Ishikawa (cell line): ENCODE data around the gene GFI1.
A peak's percentile ranks its signal among the peaks of the same experiment; 100 is the strongest.

Source experiments
- CEBPB ChIP-seq: IDR thresholded peaks from 2 replicates; pipeline ENCODE4 v1.6.1; 2012
- CREB1 ChIP-seq: IDR thresholded peaks from 2 replicates; pipeline ENCODE4 v1.6.1; 2012; ENCODE audit warnings: low read depth
- EGR1 ChIP-seq: IDR thresholded peaks from 2 replicates; pipeline ENCODE4 v1.6.1; 2012
- EP300 ChIP-seq: IDR thresholded peaks from 2 replicates; pipeline ENCODE4 v1.6.1; 2012; ENCODE audit warnings: borderline replicate concordance
- FOXM1 ChIP-seq: IDR thresholded peaks from 2 replicates; pipeline ENCODE4 v1.6.1; 2012; ENCODE audit warnings: low read depth, borderline replicate concordance
- NFIC ChIP-seq: IDR thresholded peaks from 2 replicates; pipeline ENCODE4 v1.6.1; 2012
- RAD21 ChIP-seq: IDR thresholded peaks from 2 replicates; pipeline ENCODE4 v1.6.1; 2012; ENCODE audit warnings: low read depth
- TAF1 ChIP-seq: IDR thresholded peaks from 2 replicates; pipeline ENCODE4 v1.6.1; 2012; ENCODE audit warnings: low read depth, mild to moderate bottlenecking
- TCF12 ChIP-seq: IDR thresholded peaks from 2 replicates; pipeline ENCODE4 v1.6.1; 2012; ENCODE audit warnings: low read depth
- TEAD4 ChIP-seq: IDR thresholded peaks from 2 replicates; pipeline ENCODE4 v1.6.1; 2012
- USF1 ChIP-seq: IDR thresholded peaks from 2 replicates; pipeline ENCODE4 v1.6.1; 2012
- YY1 ChIP-seq: IDR thresholded peaks from 2 replicates; pipeline ENCODE4 v1.6.1; 2012; ENCODE audit warnings: low read depth
- ZBTB7A ChIP-seq: IDR thresholded peaks from 2 replicates; pipeline ENCODE4 v1.6.1; 2012; ENCODE audit warnings: low read depth
- TF ChIP-seq, protein P1 (sequence below): IDR thresholded peaks from 2 replicates; pipeline ENCODE4 v1.6.1; 2012; ENCODE audit warnings: low read depth, mild to moderate bottlenecking
- TF ChIP-seq, protein P2 (sequence below): IDR thresholded peaks from 2 replicates; pipeline ENCODE4 v1.6.1; 2012

The GFI1 gene

DNA sequence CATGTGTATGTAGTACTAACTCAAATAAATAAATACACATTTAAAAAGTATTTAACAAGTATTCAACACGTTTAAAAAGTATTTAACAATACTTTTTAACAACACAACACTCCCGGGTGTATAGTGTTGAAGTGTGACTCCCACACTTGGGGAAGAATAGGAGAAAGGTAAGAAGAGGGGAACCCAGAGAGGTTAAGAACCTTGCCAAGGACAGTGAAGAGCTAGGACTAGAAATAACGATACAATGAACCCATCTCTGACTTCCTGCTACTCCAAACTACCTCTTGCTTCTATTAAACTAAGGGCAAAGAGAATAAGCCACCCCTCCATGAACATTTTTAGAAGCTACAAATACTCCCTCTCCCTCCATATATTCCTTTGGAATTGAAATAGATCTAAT is 1.7 kb upstream of the GFI1 start:
- TF ChIP-seq CREB1 (no peak), TCF12 (no peak)
- TF ChIP-seq, protein P1, sequence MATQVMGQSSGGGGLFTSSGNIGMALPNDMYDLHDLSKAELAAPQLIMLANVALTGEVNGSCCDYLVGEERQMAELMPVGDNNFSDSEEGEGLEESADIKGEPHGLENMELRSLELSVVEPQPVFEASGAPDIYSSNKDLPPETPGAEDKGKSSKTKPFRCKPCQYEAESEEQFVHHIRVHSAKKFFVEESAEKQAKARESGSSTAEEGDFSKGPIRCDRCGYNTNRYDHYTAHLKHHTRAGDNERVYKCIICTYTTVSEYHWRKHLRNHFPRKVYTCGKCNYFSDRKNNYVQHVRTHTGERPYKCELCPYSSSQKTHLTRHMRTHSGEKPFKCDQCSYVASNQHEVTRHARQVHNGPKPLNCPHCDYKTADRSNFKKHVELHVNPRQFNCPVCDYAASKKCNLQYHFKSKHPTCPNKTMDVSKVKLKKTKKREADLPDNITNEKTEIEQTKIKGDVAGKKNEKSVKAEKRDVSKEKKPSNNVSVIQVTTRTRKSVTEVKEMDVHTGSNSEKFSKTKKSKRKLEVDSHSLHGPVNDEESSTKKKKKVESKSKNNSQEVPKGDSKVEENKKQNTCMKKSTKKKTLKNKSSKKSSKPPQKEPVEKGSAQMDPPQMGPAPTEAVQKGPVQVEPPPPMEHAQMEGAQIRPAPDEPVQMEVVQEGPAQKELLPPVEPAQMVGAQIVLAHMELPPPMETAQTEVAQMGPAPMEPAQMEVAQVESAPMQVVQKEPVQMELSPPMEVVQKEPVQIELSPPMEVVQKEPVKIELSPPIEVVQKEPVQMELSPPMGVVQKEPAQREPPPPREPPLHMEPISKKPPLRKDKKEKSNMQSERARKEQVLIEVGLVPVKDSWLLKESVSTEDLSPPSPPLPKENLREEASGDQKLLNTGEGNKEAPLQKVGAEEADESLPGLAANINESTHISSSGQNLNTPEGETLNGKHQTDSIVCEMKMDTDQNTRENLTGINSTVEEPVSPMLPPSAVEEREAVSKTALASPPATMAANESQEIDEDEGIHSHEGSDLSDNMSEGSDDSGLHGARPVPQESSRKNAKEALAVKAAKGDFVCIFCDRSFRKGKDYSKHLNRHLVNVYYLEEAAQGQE = no peak

DNA sequence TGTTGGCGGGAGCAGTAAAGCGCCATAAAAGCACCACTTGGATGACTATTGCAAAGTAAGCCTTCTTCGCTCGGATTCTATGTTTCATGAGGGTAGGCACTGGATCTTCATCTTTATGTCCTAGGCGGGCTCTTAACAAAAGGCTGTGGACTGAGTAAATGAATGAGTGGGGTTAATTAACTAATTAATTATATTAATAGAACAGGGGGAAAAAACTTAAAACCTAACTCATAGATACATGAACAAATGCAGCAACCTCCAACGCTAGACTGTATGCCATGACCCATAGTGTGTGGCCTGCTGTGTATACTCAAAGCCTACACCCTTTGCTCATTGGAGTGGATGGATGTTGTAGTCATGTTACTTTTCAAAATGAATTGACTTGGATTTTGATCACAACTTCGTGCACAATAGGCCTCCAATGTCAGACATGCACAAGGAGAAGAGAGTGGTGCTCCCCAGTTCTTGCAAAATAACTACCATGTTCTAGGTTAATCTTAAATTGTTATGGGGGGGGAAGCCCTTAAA is 417 bp upstream of the GFI1 start:
- no peak for TF ChIP-seq NFIC
- TF ChIP-seq CREB1 = no peak
- TF ChIP-seq, protein P1 = no peak
- TF ChIP-seq EGR1 = no peak
- no peak for TF ChIP-seq EP300
- no peak for TF ChIP-seq USF1
- TF ChIP-seq RAD21 = no peak
- TF ChIP-seq ZBTB7A = no peak
- no peak for TF ChIP-seq TAF1
- TF ChIP-seq TEAD4 = no peak
- TF ChIP-seq TCF12 = no peak
- TF ChIP-seq CEBPB = no peak
- no peak for TF ChIP-seq FOXM1
- TF ChIP-seq, protein P2, sequence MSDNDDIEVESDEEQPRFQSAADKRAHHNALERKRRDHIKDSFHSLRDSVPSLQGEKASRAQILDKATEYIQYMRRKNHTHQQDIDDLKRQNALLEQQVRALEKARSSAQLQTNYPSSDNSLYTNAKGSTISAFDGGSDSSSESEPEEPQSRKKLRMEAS = no peak
- no peak for TF ChIP-seq YY1

- TF ChIP-seq TAF1 (no peak), TEAD4 (no peak), FOXM1 (no peak), NFIC (no peak), CREB1 (no peak), ZBTB7A (peak; percentile 70), USF1 (no peak), YY1 (no peak), EP300 (0 out of 2 replicates have a peak, but pooled peaks have one; percentile 15), EGR1 (peak; percentile 94), RAD21 (peak; percentile 33; the same call in 1 of the 2 replicates)
- TF ChIP-seq, protein P2 = peak; percentile 36; the same call in 1 of the 2 replicates
- TF ChIP-seq, protein P1 = no peak
These were observed 1.1 kb downstream of the GFI1 start for GRCh38 chr1:92485381-92486250.
